NCI-H2029 treated with DMSO at 0.1 percent for 48 hours (cell line): ENCODE results near the gene ZNF597.

Experiments
- DNase-seq: peaks from one replicate; lab custom pipeline; 2025; lab: John Stamatoyannopoulos, UW

ZNF597 gene

GRCh38 chr16:3454631-3455147 lies 11.4 kb upstream of the ZNF597 start:
- no peak for DNase-seq

- DNase-seq = no peak
Measured at GRCh38 chr16:3454093-3454492, 10.8 kb upstream of the ZNF597 start.

GRCh38 chr16:3444032-3444388 lies 706 bp upstream of the ZNF597 start:
- no peak for DNase-seq

- no peak for DNase-seq
Measured at GRCh38 chr16:3439637-3440036, 3.7 kb downstream of the ZNF597 start.

- no peak for DNase-seq
Measured at GRCh38 chr16:3434373-3434772, 8.9 kb downstream of the ZNF597 start.

- DNase-seq = no peak
Measured at GRCh38 chr16:3431779-3432219, 11.5 kb downstream of the ZNF597 start.

- no peak for DNase-seq
Measured at GRCh38 chr16:3413730-3414379, 29.4 kb downstream of the ZNF597 start.

- DNase-seq = no peak
Measured at GRCh38 chr16:3408561-3409197, 34.6 kb downstream of the ZNF597 start.

GRCh38 chr16:3401719-3402397 lies 41.4 kb downstream of the ZNF597 start:
- DNase-seq = no peak

- peak; percentile 86 for DNase-seq
Measured at GRCh38 chr16:3400779-3401688, 42.3 kb downstream of the ZNF597 start, which contains the start of the genes ZNF174 and ZSCAN32. TSS of gene ZNF174 (plus strand) at chr16:3401215. CDS start at chr16:3402005, 790 bp downstream. TSS of gene ZSCAN32 (minus strand) at chr16:3401004. CDS start at chr16:3397557, 3,447 bp downstream.

- DNase-seq = no peak
Measured at GRCh38 chr16:3400446-3400778, 42.9 kb downstream of the ZNF597 start.

GRCh38 chr16:3389663-3390338 lies 53.5 kb downstream of the ZNF597 start:
- DNase-seq = no peak

GRCh38 chr16:3388325-3388724 lies 55.0 kb downstream of the ZNF597 start:
- no peak for DNase-seq

- DNase-seq = no peak
Measured at GRCh38 chr16:3383045-3383448, 60.3 kb downstream of the ZNF597 start.
